Neuron (in vitro differentiated cells): Measurements from ENCODE around the gene CGNL1.

Source experiments
- H2AFZ ChIP-seq: one replicate; pipeline ENCODE4 v1.6.1; 2013; ENCODE audit warnings: low read depth, mild to moderate bottlenecking, inconsistent platforms, low read length, moderate library complexity
- H3K27me3 ChIP-seq: one replicate; pipeline ENCODE4 v1.6.1; 2013; ENCODE audit warnings: low read length; ENCODE audit not compliant: insufficient read depth
- H3K36me3 ChIP-seq: one replicate; pipeline ENCODE4 v1.6.1; 2013; ENCODE audit warnings: low read length; ENCODE audit not compliant: insufficient read depth
- H3K4me1 ChIP-seq: one replicate; pipeline ENCODE4 v1.6.1; 2013; ENCODE audit warnings: low read length; ENCODE audit not compliant: insufficient read depth
- H3K4me3 ChIP-seq: 2 replicates; pipeline ENCODE4 v1.5.1; 2013; ENCODE audit warnings: mild to moderate bottlenecking, low read length, moderate library complexity
- H3K9me3 ChIP-seq: one replicate; pipeline ENCODE4 v1.6.1; 2013; ENCODE audit warnings: low read length

Gene CGNL1

DNA sequence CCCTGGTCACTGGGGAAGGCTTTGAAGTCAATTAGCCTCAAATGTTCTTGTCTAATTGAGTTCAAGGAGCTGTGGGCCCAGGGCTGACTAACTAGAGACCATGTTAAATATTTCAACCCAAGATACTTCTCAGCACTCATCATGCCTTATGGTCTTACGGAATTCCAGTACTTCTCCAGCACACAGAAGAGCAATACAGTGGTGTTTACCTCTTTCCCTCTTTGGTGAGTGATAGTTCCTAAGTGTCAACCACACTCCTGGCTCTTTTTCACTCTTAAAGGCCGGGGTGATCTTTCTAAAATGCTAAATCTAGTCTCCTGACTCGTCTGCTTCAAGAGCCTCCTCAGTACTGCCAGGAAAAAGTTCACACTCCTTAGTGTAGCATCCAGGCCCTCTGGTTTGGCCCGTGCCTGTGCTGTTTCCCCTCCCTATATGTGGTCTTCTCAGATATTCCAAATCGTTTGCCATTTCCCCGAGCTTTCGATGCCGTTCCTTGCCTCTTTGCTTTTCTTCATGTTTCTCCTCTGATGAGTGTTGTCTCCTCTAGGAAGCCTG lies 220.1 kb downstream of the CGNL1 start:
- Histone ChIP-seq H3K4me1 (no peaks in the 10 kb centered on the region), H3K36me3 (no peaks in the 10 kb centered on the region), H2AFZ (no peak overlapping the region), H3K27me3 (peaks cover 50% of the 10 kb centered on the region), H3K9me3 (peaks cover 3% of the 10 kb centered on the region), H3K4me3 (no peak overlapping the region)

DNA sequence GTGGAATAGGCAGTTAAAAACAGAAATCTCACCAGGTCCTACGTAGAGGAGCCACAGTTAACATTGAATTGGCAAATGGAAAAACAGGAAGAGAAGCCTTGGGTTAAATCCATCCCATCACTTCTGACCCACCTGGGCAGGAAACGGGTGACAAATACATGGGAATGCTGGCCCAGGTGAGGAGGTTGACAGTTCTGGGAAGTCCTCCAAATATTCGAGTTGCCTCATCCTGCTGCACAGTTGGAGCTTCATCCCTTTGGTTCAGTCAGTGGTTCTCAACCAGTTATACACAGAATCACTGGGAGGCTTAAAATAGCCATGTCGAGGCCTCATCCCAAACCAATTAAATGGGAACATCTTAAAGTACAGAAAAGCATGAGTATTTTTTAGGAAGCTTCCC lies 220.7 kb downstream of the CGNL1 start:
- Histone ChIP-seq H2AFZ (no peak overlapping the region), H3K4me1 (no peaks in the 10 kb centered on the region), H3K27me3 (peaks cover 45% of the 10 kb centered on the region), H3K36me3 (no peaks in the 10 kb centered on the region), H3K4me3 (no peak overlapping the region), H3K9me3 (peaks cover 3% of the 10 kb centered on the region)

DNA sequence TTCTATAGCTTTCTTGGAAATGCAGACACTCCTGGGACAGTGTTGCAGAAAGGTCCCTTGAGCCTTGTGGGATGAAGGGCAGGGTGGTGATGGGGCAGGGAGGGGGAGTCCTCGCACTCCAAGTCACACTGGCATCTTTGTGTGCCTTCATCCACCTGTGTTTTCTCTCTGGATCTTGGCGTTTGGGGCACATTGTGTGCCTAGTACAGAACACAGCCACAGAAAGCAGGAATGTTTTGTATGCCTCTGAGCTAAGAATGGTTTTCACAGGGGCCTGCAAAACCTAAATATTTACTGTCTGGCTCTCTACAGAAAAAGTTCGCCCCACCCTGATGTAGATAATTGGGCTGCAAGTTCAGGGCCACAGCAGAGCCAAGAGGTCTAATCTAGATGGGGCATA lies 221.1 kb downstream of the CGNL1 start:
- H2AFZ ChIP-seq: no peak overlapping the region
- H3K36me3 ChIP-seq: no peaks in the 10 kb centered on the region
- H3K9me3 ChIP-seq: peaks cover 3% of the 10 kb centered on the region
- no peak overlapping the region for H3K4me3 ChIP-seq
- no peaks in the 10 kb centered on the region for H3K4me1 ChIP-seq
- H3K27me3 ChIP-seq: peaks cover 41% of the 10 kb centered on the region

DNA sequence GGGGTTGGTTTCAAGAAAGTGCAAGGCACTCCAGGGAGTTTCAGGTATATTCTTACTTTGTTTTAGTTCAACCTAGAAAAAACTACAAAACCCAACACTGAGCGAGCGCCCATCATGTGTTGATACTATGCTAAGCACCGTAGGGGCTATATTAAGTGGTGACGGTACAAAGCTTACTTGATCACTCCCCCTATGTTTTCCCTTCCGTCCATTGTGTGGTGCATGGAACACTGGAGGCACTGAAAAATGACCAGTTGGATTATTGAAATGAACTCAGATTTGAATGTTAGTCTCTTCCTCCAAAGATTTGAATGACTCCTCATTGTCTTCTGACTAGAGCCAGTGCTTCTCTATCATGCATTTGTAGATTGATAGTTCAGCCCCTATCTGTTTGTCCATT lies 222.0 kb downstream of the CGNL1 start:
- H3K27me3 ChIP-seq: peaks cover 31% of the 10 kb centered on the region
- no peak overlapping the region for H3K4me3 ChIP-seq
- H3K36me3 ChIP-seq: no peaks in the 10 kb centered on the region
- H3K9me3 ChIP-seq: no peaks in the 10 kb centered on the region
- no peaks in the 10 kb centered on the region for H3K4me1 ChIP-seq
- no peak overlapping the region for H2AFZ ChIP-seq

DNA sequence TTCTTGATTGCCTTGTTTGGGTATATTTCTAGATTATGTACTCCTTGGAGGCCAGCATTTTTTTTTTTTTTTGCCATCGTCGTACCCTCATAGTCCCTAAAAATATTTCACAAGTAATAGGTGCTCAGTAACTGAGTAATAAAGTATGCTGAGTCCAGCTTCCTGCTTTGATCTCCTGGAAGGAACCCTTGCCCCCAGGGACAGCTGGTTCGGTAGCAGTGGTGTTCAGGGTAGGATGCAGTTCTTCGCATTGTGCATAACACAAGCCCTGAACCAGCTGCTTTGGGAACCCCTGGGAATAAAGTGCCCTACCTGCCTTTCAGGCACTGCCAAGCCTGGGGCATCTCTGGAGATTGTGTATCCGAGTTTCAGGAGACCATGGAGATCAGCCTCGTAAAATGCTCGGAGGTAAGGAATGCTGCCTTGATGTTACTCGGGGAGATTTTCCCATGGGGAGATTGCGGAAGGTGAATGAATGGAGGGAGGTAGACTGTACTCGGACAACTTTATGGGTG lies 223.0 kb downstream of the CGNL1 start:
- no peaks in the 10 kb centered on the region for H3K4me1 ChIP-seq
- H3K36me3 ChIP-seq: no peaks in the 10 kb centered on the region
- peaks cover 31% of the 10 kb centered on the region for H3K27me3 ChIP-seq
- no peak overlapping the region for H3K4me3 ChIP-seq
- no peaks in the 10 kb centered on the region for H3K9me3 ChIP-seq
- no peak overlapping the region for H2AFZ ChIP-seq

DNA sequence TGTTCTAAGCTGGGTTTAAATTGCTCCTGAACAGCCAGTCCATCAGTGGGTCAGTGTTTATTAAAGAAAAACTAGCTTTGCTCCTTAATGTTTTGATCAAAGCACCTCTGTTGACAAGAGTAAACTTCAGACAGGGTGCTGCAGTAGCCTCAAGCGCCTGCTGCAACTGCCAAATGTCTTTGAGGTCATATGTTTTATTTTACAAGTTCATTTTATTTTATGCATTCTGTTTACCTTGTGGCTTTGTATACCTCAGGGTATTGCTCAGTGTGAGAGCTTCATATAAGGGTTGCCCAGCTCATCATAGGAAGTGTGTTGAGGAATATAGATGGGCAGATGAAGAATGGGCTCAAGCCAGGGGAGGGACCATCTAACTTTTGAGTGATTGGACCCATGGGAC lies 223.9 kb downstream of the CGNL1 start:
- Histone ChIP-seq H3K27me3 (peaks cover 33% of the 10 kb centered on the region), H3K9me3 (no peaks in the 10 kb centered on the region), H3K4me1 (no peaks in the 10 kb centered on the region), H3K4me3 (no peak overlapping the region), H2AFZ (no peak overlapping the region), H3K36me3 (no peaks in the 10 kb centered on the region)
